GM18520 (cell line): ENCODE results near the gene THOP1.
A peak's percentile ranks its signal among the peaks of the same experiment; 100 is the strongest.
"Not testable (repeated sequence)": the region's sequence is repeated elsewhere in the genome, so short reads cannot be mapped to it uniquely, and the experiment has no call there.

Experiments
- ATAC-seq: cut with Tn5 transposase; IDR thresholded peaks from one replicate; pipeline ENCODE4 v1.9.1; 2021; ENCODE audit not compliant: unreplicated experiment

Gene THOP1

DNA sequence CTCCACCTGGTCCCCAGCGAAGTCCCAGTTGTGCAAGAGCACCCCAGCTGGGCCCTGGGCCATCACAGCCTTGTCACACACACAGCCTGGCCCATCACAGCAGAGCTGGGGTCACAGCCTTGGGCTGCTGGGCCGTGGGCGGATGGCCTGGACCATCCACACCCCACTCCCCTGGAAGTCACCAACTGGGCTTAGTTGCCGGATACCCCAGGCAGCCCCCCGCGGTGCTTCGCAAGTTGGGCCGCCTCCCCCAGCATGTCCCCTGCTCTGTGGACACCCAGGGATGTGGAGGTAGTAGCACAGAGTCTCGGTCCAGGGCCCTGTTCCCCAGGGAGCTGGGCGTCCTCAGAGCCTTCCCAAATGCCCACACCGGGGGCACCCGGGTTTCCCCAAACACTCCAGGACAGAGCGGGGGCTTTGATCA lies 29.9 kb downstream of the THOP1 start:
- no peak for ATAC-seq

- ATAC-seq, result no peak
These were observed 30.6 kb downstream of the THOP1 start for GRCh38 chr19:2815923-2816322.

GRCh38 chr19:2816641-2817040 lies 31.3 kb downstream of the THOP1 start:
- ATAC-seq, result no peak

GRCh38 chr19:2817237-2817829 lies 32.0 kb downstream of the THOP1 start:
- ATAC-seq, result not testable (repeated sequence)

GRCh38 chr19:2819540-2820111 lies 34.3 kb downstream of the THOP1 start, which contains the start of gene ZNF554:
TSS of gene ZNF554 (plus strand) at chr19:2819868. CDS start at chr19:2820072, 204 bp downstream.
- peak; percentile 94 for ATAC-seq

GRCh38 chr19:2820112-2820702 lies 34.9 kb downstream of the THOP1 start:
- no peak for ATAC-seq

DNA sequence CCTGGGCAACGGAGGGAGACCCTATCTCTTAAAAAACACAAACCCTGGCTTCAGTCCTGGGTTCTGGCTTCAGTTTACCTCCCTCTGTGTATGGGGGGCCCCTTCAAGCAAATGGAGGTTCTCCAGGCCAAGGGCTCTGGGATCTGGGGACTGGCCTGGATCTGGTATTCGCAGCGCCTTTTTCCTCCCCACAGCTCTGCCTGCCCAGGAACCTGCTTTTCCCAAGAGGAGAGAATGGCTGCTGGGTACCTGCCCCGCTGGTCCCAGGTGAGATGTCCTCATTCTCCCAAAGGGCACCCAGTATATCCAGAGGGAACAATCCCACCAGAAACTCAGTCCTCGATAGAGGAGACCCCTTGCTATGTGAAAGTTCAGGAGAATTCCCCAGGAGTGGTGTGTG lies 37.5 kb downstream of the THOP1 start:
- no peak for ATAC-seq

- ATAC-seq, result no peak
These were observed 38.3 kb downstream of the THOP1 start for GRCh38 chr19:2823646-2824045.

GRCh38 chr19:2824129-2824528 lies 38.8 kb downstream of the THOP1 start:
- no peak for ATAC-seq

GRCh38 chr19:2827022-2827421 lies 41.7 kb downstream of the THOP1 start:
- no peak for ATAC-seq

GRCh38 chr19:2827840-2828489 lies 42.7 kb downstream of the THOP1 start:
- no peak for ATAC-seq

GRCh38 chr19:2834294-2834871 lies 49.1 kb downstream of the THOP1 start:
- no peak for ATAC-seq

DNA sequence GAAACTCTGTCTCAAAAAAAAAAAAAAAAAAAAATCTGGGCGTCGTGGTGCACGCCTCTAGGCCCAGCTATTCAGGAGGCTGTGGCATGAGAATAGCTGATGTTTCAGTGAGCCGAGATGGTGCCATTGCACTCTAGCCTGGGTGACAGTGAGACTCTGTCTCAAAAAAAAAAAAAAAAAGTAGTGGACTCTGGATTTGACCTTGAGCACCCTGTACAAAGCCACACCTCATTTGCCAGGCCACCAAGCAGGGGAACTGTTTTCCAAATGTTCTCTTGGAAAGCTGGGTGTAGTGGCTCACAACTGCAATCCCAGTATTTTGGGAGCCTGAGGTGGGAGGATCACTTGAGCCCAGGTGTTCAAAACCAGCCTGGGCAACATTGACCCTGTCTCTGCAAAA lies 52.1 kb downstream of the THOP1 start:
- ATAC-seq, result no peak

- ATAC-seq, result peak; percentile 92
These were observed 55.8 kb downstream of the THOP1 start, which contains the start of gene ZNF555 for GRCh38 chr19:2840794-2841791. TSS of gene ZNF555 (plus strand) at chr19:2841475. CDS start at chr19:2841573, 98 bp downstream.

DNA sequence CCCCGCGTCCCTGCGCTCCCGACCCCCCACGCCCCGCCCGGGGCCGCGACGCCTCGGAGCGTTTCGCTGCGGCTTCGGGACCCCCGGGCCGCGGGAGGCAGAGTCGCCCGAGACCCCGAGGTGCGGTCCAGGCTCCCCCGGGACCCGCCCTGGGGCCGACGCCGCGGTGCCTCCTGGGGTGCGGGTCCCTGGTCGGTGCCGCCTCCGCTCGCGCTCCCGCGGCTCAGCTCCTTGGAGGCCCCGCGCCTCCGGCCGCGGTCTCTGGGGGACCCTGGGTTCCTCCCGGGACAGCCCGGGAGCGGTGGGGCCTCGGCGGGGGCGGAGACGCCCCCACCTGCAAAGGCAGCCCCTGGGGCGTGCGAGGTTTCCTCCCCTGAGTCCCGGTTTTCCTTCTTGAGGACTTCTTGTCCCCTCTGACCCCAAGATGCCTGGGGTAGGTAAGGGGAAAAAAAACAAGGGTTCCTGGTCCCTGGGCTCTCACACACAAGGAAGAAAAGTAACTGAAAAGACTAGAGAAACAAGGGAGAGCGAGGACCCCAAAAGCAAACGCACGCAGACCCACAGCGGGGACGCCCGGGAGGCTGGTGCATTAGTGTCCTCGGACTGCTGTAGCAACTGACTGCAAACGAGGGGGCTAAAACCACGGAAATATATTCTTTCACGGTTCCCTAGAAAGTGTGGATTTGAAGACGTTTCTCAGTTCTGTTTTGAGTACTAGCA lies 56.7 kb downstream of the THOP1 start:
- ATAC-seq, result no peak

- no peak for ATAC-seq
These were observed 59.8 kb downstream of the THOP1 start for GRCh38 chr19:2845107-2845506.

DNA sequence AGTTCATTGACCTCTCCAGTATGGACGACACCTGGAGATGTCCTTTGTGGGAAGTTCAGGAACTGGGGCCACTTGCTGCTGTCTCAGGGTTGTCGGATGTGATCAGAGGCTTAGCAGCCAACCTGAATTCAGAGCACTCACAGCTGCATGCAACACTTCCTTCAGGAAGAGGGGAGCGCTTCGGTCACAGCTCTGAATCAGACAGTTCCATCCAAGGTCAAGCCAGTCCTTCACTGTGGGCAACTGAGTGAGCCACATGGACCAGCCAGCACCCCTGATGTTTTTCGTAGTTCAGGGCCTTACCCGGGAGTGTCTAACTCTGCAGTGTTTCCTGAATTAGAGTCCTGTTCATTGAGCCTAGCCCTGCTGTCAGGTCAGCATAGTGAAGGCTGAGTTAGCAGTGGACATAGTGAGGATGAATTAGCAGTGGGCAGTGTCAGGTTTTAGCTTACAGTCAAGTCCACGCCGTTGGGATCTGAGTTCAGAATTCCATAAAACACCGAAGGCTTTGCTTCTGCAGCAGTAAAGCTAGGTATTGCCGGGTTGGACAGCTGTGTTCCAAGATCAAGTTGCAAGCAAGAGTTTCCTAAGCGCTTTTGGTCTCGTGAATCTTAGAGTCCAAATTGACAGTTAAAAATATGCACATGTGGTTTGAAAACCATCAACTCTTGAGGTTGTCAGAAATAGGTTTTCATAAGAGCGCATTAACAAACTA lies 61.0 kb downstream of the THOP1 start:
- ATAC-seq, result no peak

DNA sequence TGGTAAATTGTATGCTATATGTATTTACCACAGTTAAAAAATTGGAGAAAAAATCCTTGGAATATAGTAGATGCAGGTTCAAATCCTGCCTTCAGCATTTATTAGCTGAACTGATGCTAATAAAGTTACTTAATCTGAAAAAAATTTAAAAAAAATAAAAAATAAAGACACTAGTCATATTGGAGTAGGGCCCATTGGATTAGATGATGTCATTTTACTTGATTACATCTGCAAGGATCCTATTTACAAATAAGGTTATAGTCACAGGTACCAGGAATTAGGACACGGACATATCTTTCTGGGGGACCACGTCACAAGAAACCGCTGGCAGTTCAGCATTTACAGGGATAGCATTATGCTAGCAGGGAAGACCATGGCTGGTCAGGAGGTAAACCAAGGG lies 62.2 kb downstream of the THOP1 start:
- no peak for ATAC-seq

GRCh38 chr19:2848616-2849015 lies 63.3 kb downstream of the THOP1 start:
- no peak for ATAC-seq
